HCT116 (cell line): ENCODE results near the gene ACTG1. TPM values are rescaled to one million over a fixed set of nuclear protein-coding genes. Genes with fewer than 3 reads are reported as not detected.

Experiments used
- ATAC-seq: fragments of 200-7000 bp; cut with Tn5 transposase; 2 replicates; pipeline ENCODE4 v1.9.1; 2020; ENCODE audit warnings: mild to moderate bottlenecking, moderate library complexity
- BruUV-seq: library from RNA; stranded (reverse); fragments of 400-500 nt; replicated peaks from 2 replicates; lab custom pipeline; 2021; lab: Mats Ljungman, UMichigan
- CTCF ChIA-PET: fragments of 300-600 bp; sonication (Branson Sonifier 250); formaldehyde crosslinking; loops from one replicate; lab custom pipeline; 2021; ENCODE audit warnings: antibody characterized with exemption; lab: Charles Lee
- POLR2A ChIA-PET: fragments of 300-600, 350-600 bp; sonication (Branson Sonifier 250); formaldehyde crosslinking; loops from one replicate; lab custom pipeline; 2021; ENCODE audit warnings: antibody characterized with exemption; lab: Charles Lee
- RAD21 ChIA-PET, 2 experiments: fragments of 300-600 bp; sonication (Branson Sonifier 250); formaldehyde crosslinking; loops; one replicate each; lab custom pipeline; 2023; ENCODE audit warnings: low total read pairs in 2 of 2; ENCODE audit not compliant: uncharacterized antibody in 2 of 2, unreplicated experiment in 2 of 2, low non-redundant PET in 1 of 2; lab: Charles Lee
- DNase-seq: peaks from one replicate; pipeline ENCODE4 v3.0.0-alpha.2; 2010; ENCODE audit warnings: low read depth, low spot score
- H2AFZ ChIP-seq: fragments of 200-600 bp; shearing (Covaris generic), sonication (generic); 2 replicates; pipeline ENCODE4 v1.6.1; 2017; ENCODE audit warnings: low read depth, mixed run types, mixed read lengths, antibody characterized with exemption, low read length; ENCODE audit not compliant: poor library complexity, severe bottlenecking
- H3K27ac ChIP-seq: 2 replicates; pipeline ENCODE4 v1.5.1; 2012; ENCODE audit warnings: low read depth, low read length
- H3K27me3 ChIP-seq: fragments of 200-600 bp; sonication (generic); 2 replicates; pipeline ENCODE4 v1.6.1; 2016; ENCODE audit warnings: mixed run types, low read length, mixed read lengths; ENCODE audit not compliant: insufficient read depth
- H3K36me3 ChIP-seq, 2 experiments: fragments of 200-500 bp in 1 of 2; fragments of 200-600 bp in 1 of 2; sonication (Bioruptor generic) in 1 of 2; sonication (generic) in 1 of 2; 2 replicates each; pipeline versions ENCODE4 v1.5.1 to v1.6.1; 2014 to 2016; ENCODE audit warnings: low read length in 2 of 2, inconsistent platforms in 1 of 2, mixed read lengths in 1 of 2, mixed run types in 1 of 2; ENCODE audit not compliant: insufficient read depth in 2 of 2, control insufficient read depth in 1 of 2
- H3K4me1 ChIP-seq, 2 experiments: fragments of 200-600 bp in 1 of 2; sonication (generic) in 1 of 2; 2 replicates each; pipeline versions ENCODE4 v1.5.1 to v1.6.1; 2012 to 2017; ENCODE audit warnings: low read length in 2 of 2, inconsistent platforms in 1 of 2, mild to moderate bottlenecking in 1 of 2, mixed read lengths in 1 of 2, mixed run types in 1 of 2, moderate library complexity in 1 of 2; ENCODE audit not compliant: insufficient read depth in 2 of 2, control insufficient read depth in 1 of 2
- H3K4me2 ChIP-seq: fragments of 200-600 bp; sonication (generic); 2 replicates; pipeline ENCODE4 v1.6.1; 2017; ENCODE audit warnings: mixed run types, low read length, mixed read lengths
- H3K4me3 ChIP-seq, 2 experiments: fragments of 200-600 bp in 1 of 2; sonication (generic) in 1 of 2; replicated peaks in 1 of 2; 2 replicates each; pipeline ENCODE4 v1.5.1; 2011 to 2016; ENCODE audit warnings: low read length in 2 of 2, control low read depth in 1 of 2, low read depth in 1 of 2, mild to moderate bottlenecking in 1 of 2, mixed read lengths in 1 of 2, mixed run types in 1 of 2
- H3K79me2 ChIP-seq: fragments of 200-600 bp; sonication (generic); 2 replicates; pipeline ENCODE4 v1.6.1; 2017; ENCODE audit warnings: mild to moderate bottlenecking, mixed run types, low read length, moderate library complexity, mixed read lengths; ENCODE audit not compliant: insufficient read depth
- H3K9ac ChIP-seq: fragments of 200-600 bp; sonication (generic); 2 replicates; pipeline ENCODE4 v1.6.1; 2016; ENCODE audit warnings: low read length, mixed read lengths
- H3K9me2 ChIP-seq: fragments of 200-600 bp; sonication (generic), shearing (Covaris generic); 2 replicates; pipeline ENCODE4 v1.6.1; 2017; ENCODE audit warnings: mixed run types, mild to moderate bottlenecking, moderate library complexity; ENCODE audit not compliant: insufficient read depth
- H3K9me3 ChIP-seq, 2 experiments: fragments of 200-500 bp in 1 of 2; fragments of 200-600 bp in 1 of 2; sonication (Bioruptor generic) in 1 of 2; sonication (generic) in 1 of 2; 2 replicates each; pipeline ENCODE4 v1.6.1; 2014 to 2017; ENCODE audit warnings: low read length in 2 of 2, mixed read lengths in 2 of 2, inconsistent platforms in 1 of 2, low read depth in 1 of 2, mild to moderate bottlenecking in 1 of 2, mixed run types in 1 of 2, moderate library complexity in 1 of 2; ENCODE audit not compliant: control insufficient read depth in 1 of 2, insufficient read depth in 1 of 2
- H4K20me1 ChIP-seq: fragments of 200-600 bp; sonication (generic), shearing (Covaris generic); 2 replicates; pipeline ENCODE4 v1.6.1; 2017; ENCODE audit warnings: mixed run types, mild to moderate bottlenecking, moderate library complexity; ENCODE audit not compliant: insufficient read depth
- CBX3 ChIP-seq: IDR thresholded peaks from 2 replicates; pipeline ENCODE4 v1.6.1; 2012; ENCODE audit warnings: low read depth
- CEBPB ChIP-seq: IDR thresholded peaks from 2 replicates; pipeline ENCODE4 v1.6.1; 2012; ENCODE audit warnings: low read depth
- EGR1 ChIP-seq: IDR thresholded peaks from 2 replicates; pipeline ENCODE4 v1.6.1; 2012; ENCODE audit warnings: low read depth
- ELF1 ChIP-seq: IDR thresholded peaks from 2 replicates; pipeline ENCODE4 v1.6.1; 2012; ENCODE audit warnings: low read depth, borderline replicate concordance
- FOSL1 ChIP-seq: IDR thresholded peaks from 2 replicates; pipeline ENCODE4 v1.6.1; 2012; ENCODE audit warnings: low read depth
- JUND ChIP-seq: IDR thresholded peaks from 2 replicates; pipeline ENCODE4 v1.6.1; 2012
- POLR2A ChIP-seq: IDR thresholded peaks from 2 replicates; pipeline ENCODE4 v1.7.0; 2011; ENCODE audit warnings: borderline replicate concordance; ENCODE audit not compliant: insufficient read depth, insufficient read length; ENCODE audit errors: extremely low read depth
- POLR2AphosphoS5 ChIP-seq: IDR thresholded peaks from 2 replicates; pipeline ENCODE4 v1.6.1; 2011; ENCODE audit warnings: mild to moderate bottlenecking, low read depth, low read length, moderate library complexity
- SIN3A ChIP-seq: IDR thresholded peaks from 2 replicates; pipeline ENCODE4 v1.6.1; 2012; ENCODE audit warnings: low read depth
- SRF ChIP-seq: IDR thresholded peaks from 2 replicates; pipeline ENCODE4 v1.6.1; 2012; ENCODE audit warnings: low read depth
- TCF7L2 ChIP-seq: IDR thresholded peaks from 2 replicates; pipeline ENCODE4 v1.7.0; 2011; ENCODE audit warnings: borderline replicate concordance, inconsistent platforms; ENCODE audit not compliant: insufficient read depth, insufficient read length; ENCODE audit errors: extremely low read depth
- YY1 ChIP-seq: IDR thresholded peaks from 2 replicates; pipeline ENCODE4 v1.6.1; 2011; ENCODE audit warnings: low read length, low read depth, moderate library complexity, mild to moderate bottlenecking; ENCODE audit not compliant: insufficient replicate concordance; ENCODE audit errors: extremely low read depth
- ZFX ChIP-seq: fragments of 450-650 bp; IDR thresholded peaks from 2 replicates; pipeline ENCODE4 v1.6.1; 2017
- ZNF274 ChIP-seq: fragments of 200-500 bp; sonication (Bioruptor generic); IDR thresholded peaks from 2 replicates; pipeline ENCODE4 v1.6.1; 2014; ENCODE audit warnings: mild to moderate bottlenecking, low read depth, low read length, inconsistent platforms
- intact Hi-C: fragments of 100-400 bp; cut with micrococcal nuclease; formaldehyde crosslinking; loops from 2 replicates; pipeline ENCODE4 v1.10.0; 2022
- total RNA-seq: library from RNA; stranded (reverse); gene quantifications from one replicate; pipeline ENCODE4 v1.2.1, GENCODE V29; 2021; ENCODE audit not compliant: unreplicated experiment
- TF ChIP-seq, protein P1 (sequence below): IDR thresholded peaks from 2 replicates; pipeline ENCODE4 v1.6.1; 2012
- TF ChIP-seq, protein P2 (sequence below): IDR thresholded peaks from 2 replicates; pipeline ENCODE4 v1.6.1; 2011; ENCODE audit warnings: mild to moderate bottlenecking, low read length, moderate library complexity; ENCODE audit not compliant: insufficient replicate concordance; ENCODE audit errors: extremely low read depth
- TF ChIP-seq, protein P3 (sequence below): IDR thresholded peaks from 2 replicates; pipeline ENCODE4 v1.6.1; 2012

Gene ACTG1
- total RNA-seq, 1 experiment from 2014 or later = 6,223 TPM

DNA sequence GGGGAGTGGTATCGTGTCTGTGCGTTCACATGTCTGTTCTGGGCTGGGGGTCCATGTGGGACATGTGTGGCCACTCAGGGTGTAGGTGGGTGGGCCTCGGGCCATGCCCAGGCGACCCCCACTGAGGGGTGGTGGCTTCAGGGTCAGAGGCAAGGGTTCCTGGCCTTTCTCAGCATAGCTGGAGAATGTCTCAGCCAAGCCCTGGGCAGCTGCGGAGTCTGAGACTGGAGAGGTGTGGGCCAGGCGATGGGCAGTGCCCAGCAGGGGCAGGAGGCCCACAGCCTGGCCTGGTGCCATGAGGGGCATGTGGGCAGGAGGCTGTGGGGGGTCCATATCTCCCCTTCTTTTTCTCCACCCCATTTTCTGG lies 16.8 kb upstream of the ACTG1 start:
- POLR2A ChIA-PET = interaction anchor here (0.9 to 1.3 kb wide), 2 partner anchors 10 kb away, joined by 3 to 4 read pairs; no protein-coding TSS in a partner anchor
- intact Hi-C loops = no loop called here
- no peaks in the 10 kb centered on the region for H3K27me3 ChIP-seq

DNA sequence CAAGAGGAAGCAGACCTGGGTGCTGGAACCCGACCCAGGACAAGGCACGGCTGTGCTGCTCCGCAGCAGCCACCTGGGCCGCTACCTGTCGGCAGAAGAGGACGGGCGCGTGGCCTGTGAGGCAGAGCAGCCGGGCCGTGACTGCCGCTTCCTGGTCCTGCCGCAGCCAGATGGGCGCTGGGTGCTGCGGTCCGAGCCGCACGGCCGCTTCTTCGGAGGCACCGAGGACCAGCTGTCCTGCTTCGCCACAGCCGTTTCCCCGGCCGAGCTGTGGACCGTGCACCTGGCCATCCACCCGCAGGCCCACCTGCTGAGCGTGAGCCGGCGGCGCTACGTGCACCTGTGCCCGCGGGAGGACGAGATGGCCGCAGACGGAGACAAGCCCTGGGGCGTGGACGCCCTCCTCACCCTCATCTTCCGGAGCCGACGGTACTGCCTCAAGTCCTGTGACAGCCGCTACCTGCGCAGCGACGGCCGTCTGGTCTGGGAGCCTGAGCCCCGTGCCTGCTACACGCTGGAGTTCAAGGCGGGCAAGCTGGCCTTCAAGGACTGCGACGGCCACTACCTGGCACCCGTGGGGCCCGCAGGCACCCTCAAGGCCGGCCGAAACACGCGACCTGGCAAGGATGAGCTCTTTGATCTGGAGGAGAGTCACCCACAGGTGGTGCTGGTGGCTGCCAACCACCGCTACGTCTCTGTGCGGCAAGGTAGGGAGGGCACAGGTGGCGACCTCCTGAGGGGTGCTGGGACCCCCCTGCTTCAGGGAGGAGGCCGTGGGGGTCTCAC lies 16.2 kb upstream of the ACTG1 start:
- ChIA-PET RAD21 (interaction anchor here (0.7 to 1.6 kb wide), 2 partner anchors 10 to 44 kb away, joined by 4 to 5 read pairs; no protein-coding TSS in a partner anchor), CTCF (no interaction called here), POLR2A (interaction anchor here (0.9 to 2.2 kb wide), 3 partner anchors 9 to 16 kb away, joined by 3 to 6 read pairs (median 3); partner anchors contain the start of gene ACTG1)
- ATAC-seq (0 out of 2 replicates have a peak, but pooled peaks have one; percentile 1), DNase-seq (no peak)
- Histone ChIP-seq H4K20me1 (no peaks in the 10 kb centered on the region), H3K4me1 (peaks cover 12 to 41% of the 10 kb centered on the region in 2 experiments), H3K9me2 (no peaks in the 10 kb centered on the region), H3K27me3 (no peaks in the 10 kb centered on the region), H3K36me3 (no peaks in the 10 kb centered on the region), H2AFZ (no peak overlapping the region), H3K4me2 (peak overlapping the region; percentile 75), H3K4me3 (peak overlapping the region in 1 of 2 experiments; percentile 58; a peak in 2 of 4 replicates), H3K27ac (peak overlapping the region; percentile 72; the same call in 1 of the 2 replicates), H3K9ac (peak overlapping the region; percentile 68), H3K9me3 (peaks cover 0 to 7% of the 10 kb centered on the region in 2 experiments; a peak in 1 of 4 replicates), H3K79me2 (no peaks in the 10 kb centered on the region)
- intact Hi-C loops = no loop called here
- no TSS peak for BruUV-seq
- no peak for TF ChIP-seq POLR2AphosphoS5
- TF ChIP-seq FOSL1 = no peak
- TF ChIP-seq, protein P1, sequence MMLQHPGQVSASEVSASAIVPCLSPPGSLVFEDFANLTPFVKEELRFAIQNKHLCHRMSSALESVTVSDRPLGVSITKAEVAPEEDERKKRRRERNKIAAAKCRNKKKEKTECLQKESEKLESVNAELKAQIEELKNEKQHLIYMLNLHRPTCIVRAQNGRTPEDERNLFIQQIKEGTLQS = no peak
- no peak for TF ChIP-seq YY1
- no peak for TF ChIP-seq EGR1
- TF ChIP-seq, protein P2, sequence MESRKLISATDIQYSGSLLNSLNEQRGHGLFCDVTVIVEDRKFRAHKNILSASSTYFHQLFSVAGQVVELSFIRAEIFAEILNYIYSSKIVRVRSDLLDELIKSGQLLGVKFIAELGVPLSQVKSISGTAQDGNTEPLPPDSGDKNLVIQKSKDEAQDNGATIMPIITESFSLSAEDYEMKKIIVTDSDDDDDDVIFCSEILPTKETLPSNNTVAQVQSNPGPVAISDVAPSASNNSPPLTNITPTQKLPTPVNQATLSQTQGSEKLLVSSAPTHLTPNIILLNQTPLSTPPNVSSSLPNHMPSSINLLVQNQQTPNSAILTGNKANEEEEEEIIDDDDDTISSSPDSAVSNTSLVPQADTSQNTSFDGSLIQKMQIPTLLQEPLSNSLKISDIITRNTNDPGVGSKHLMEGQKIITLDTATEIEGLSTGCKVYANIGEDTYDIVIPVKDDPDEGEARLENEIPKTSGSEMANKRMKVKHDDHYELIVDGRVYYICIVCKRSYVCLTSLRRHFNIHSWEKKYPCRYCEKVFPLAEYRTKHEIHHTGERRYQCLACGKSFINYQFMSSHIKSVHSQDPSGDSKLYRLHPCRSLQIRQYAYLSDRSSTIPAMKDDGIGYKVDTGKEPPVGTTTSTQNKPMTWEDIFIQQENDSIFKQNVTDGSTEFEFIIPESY = no peak
- no peak for TF ChIP-seq CBX3
- no peak for TF ChIP-seq CEBPB
- TF ChIP-seq ZFX = no peak
- no peak for TF ChIP-seq POLR2A
- no peak for TF ChIP-seq SRF
- TF ChIP-seq SIN3A = no peak
- no peak for TF ChIP-seq TCF7L2
- TF ChIP-seq, protein P3, sequence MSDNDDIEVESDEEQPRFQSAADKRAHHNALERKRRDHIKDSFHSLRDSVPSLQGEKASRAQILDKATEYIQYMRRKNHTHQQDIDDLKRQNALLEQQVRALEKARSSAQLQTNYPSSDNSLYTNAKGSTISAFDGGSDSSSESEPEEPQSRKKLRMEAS = no peak
- no peak for TF ChIP-seq JUND
- no peak for TF ChIP-seq ZNF274

More for the DNA sequence above, 16.8 kb upstream of the ACTG1 start:
- no peak for DNase-seq
- no peak overlapping the region for H3K27ac ChIP-seq
- no peaks in the 10 kb centered on the region for H3K79me2 ChIP-seq
- RAD21 ChIA-PET = no interaction called here
- CTCF ChIA-PET = no interaction called here
- BruUV-seq = no TSS peak
- H4K20me1 ChIP-seq = no peaks in the 10 kb centered on the region
- H3K9me3 ChIP-seq = peaks cover 0 to 7% of the 10 kb centered on the region in 2 experiments; a peak in 1 of 4 replicates
- no peak overlapping the region for H3K9ac ChIP-seq
- H3K4me3 ChIP-seq = no peak overlapping the region
- H3K4me1 ChIP-seq = peaks cover 16 to 38% of the 10 kb centered on the region in 2 experiments
- H3K36me3 ChIP-seq = no peaks in the 10 kb centered on the region
- TF ChIP-seq SIN3A (no peak), ELF1 (no peak), ZFX (no peak)
- TF ChIP-seq, protein P1 = no peak
- no peak overlapping the region for H2AFZ ChIP-seq
- ATAC-seq = no peak
- no peaks in the 10 kb centered on the region for H3K9me2 ChIP-seq
- no peak overlapping the region for H3K4me2 ChIP-seq
